ENCODE results near the gene RNF114. TPM values are rescaled to one million over a fixed set of nuclear protein-coding genes. Genes with fewer than 3 reads are reported as not detected.

The RNF114 gene
- total RNA-seq, 1 donor from 2014 or later, result 62.7 TPM

DNA sequence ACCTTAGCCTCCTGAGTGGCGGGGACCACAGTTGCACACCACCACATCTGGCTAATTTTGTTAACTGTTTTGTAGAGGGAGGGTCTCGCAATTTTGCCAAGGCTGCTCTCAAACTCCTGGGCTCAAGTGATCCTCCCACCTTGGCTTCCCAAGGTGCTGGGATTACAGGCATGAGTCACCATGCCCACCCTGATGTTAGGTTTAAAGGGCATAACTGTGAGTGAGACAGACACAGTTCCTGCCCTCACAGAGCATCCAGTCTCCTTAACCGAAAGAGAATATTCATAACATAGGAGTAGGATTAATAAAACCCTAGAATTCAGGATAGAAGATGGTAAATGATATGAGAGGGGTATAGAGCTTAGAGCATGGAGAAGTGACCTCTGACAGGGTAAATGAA lies 17.8 kb upstream of the RNF114 start:
- Histone ChIP-seq H3K4me1 (ENCODE audit: insufficient read depth, low read length) (peaks cover 26% of the 10 kb centered on the region), H3K27me3 (ENCODE audit: insufficient read depth, low read length) (no peaks in the 10 kb centered on the region), H3K9me3 (ENCODE audit: insufficient read depth, low read depth, low read length) (no peaks in the 10 kb centered on the region), H2AFZ (ENCODE audit: low read depth, low read length) (no peak overlapping the region), H3K27ac (ENCODE audit: low read depth, low read length) (no peak overlapping the region), H4K20me1 (ENCODE audit: insufficient read depth, low read length) (peaks cover 15% of the 10 kb centered on the region), H3K4me2 (ENCODE audit: low read length) (no peak overlapping the region), H3K9ac (ENCODE audit: low read length) (no peak overlapping the region), H3K4me3 (ENCODE audit: insufficient read depth, low read depth, low read length) (no peak overlapping the region), H3K79me2 (ENCODE audit: insufficient read depth, low read length) (peaks cover 21% of the 10 kb centered on the region), H3K36me3 (ENCODE audit: insufficient read depth, low read length) (no peaks in the 10 kb centered on the region)
- Mint-ChIP-seq H3K4me1 (ENCODE audit: low read depth, unreplicated experiment) (peaks cover 12% of the 10 kb centered on the region), H3K9me3 (ENCODE audit: unreplicated experiment) (peaks cover 3% of the 10 kb centered on the region), H3K4me3 (ENCODE audit: unreplicated experiment) (no peak overlapping the region), H3K27ac (ENCODE audit: unreplicated experiment) (no peak overlapping the region), H3K27me3 (ENCODE audit: low read depth, unreplicated experiment) (peaks cover under 1% of the 10 kb centered on the region), H3K36me3 (ENCODE audit: low read depth, unreplicated experiment) (no peaks in the 10 kb centered on the region)
- FAIRE-seq (no peak), DNase-seq (ENCODE audit: low read depth) (no peak)
- TF ChIP-seq, protein P1, sequence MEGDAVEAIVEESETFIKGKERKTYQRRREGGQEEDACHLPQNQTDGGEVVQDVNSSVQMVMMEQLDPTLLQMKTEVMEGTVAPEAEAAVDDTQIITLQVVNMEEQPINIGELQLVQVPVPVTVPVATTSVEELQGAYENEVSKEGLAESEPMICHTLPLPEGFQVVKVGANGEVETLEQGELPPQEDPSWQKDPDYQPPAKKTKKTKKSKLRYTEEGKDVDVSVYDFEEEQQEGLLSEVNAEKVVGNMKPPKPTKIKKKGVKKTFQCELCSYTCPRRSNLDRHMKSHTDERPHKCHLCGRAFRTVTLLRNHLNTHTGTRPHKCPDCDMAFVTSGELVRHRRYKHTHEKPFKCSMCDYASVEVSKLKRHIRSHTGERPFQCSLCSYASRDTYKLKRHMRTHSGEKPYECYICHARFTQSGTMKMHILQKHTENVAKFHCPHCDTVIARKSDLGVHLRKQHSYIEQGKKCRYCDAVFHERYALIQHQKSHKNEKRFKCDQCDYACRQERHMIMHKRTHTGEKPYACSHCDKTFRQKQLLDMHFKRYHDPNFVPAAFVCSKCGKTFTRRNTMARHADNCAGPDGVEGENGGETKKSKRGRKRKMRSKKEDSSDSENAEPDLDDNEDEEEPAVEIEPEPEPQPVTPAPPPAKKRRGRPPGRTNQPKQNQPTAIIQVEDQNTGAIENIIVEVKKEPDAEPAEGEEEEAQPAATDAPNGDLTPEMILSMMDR (IDR thresholded peaks at IDR 0.05; ENCODE audit: insufficient read depth, low read depth, low read length), result no peak
- TF ChIP-seq EZH2 (IDR thresholded peaks at IDR 0.05; ENCODE audit: insufficient read depth, low read length), result no peak

DNA sequence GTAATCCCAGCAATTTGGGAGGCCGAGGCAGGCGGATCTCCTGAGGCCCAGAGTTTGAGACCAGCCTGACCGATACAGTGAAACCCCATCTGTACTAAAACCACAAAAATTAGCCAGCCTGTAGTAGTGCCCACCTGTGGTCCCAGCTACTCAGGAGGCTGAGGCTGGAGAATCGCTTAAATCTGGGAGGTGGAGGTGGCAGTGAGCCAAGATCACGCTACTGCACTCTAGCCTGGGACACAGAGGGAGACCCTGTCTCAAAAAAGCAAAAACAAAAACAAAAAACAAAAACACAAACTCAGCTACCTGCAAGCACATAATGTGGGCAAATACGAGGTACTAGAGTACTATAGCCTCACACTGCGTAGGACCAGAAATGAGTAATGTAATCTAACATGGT lies 17.2 kb upstream of the RNF114 start:
- H3K27me3 ChIP-seq (ENCODE audit: insufficient read depth, low read length), result no peaks in the 10 kb centered on the region
- H3K4me3 Mint-ChIP-seq (ENCODE audit: unreplicated experiment), result no peak overlapping the region
- peaks cover 3% of the 10 kb centered on the region for H3K9me3 Mint-ChIP-seq (ENCODE audit: unreplicated experiment)
- no peaks in the 10 kb centered on the region for H3K36me3 ChIP-seq (ENCODE audit: insufficient read depth, low read length)
- H3K27ac Mint-ChIP-seq (ENCODE audit: unreplicated experiment), result no peak overlapping the region
- H3K4me1 Mint-ChIP-seq (ENCODE audit: low read depth, unreplicated experiment), result peaks cover 8% of the 10 kb centered on the region
- H3K9ac ChIP-seq (ENCODE audit: low read length), result no peak overlapping the region
- H3K4me3 ChIP-seq (ENCODE audit: insufficient read depth, low read depth, low read length), result no peak overlapping the region
- peaks cover 20% of the 10 kb centered on the region for H3K4me1 ChIP-seq (ENCODE audit: insufficient read depth, low read length)
- peaks cover 9% of the 10 kb centered on the region for H4K20me1 ChIP-seq (ENCODE audit: insufficient read depth, low read length)
- no peaks in the 10 kb centered on the region for H3K36me3 Mint-ChIP-seq (ENCODE audit: low read depth, unreplicated experiment)
- no peak overlapping the region for H3K27ac ChIP-seq (ENCODE audit: low read depth, low read length)
- DNase-seq (ENCODE audit: low read depth), result no peak
- no peak for TF ChIP-seq EZH2 (IDR thresholded peaks at IDR 0.05; ENCODE audit: insufficient read depth, low read length)
- TF ChIP-seq, protein P1 (IDR thresholded peaks at IDR 0.05; ENCODE audit: insufficient read depth, low read depth, low read length), result no peak
- H3K79me2 ChIP-seq (ENCODE audit: insufficient read depth, low read length), result peaks cover 15% of the 10 kb centered on the region
- no peaks in the 10 kb centered on the region for H3K9me3 ChIP-seq (ENCODE audit: insufficient read depth, low read depth, low read length)
- H2AFZ ChIP-seq (ENCODE audit: low read depth, low read length), result no peak overlapping the region
- FAIRE-seq, result no peak
- no peak overlapping the region for H3K4me2 ChIP-seq (ENCODE audit: low read length)
- H3K27me3 Mint-ChIP-seq (ENCODE audit: low read depth, unreplicated experiment), result peaks cover 4% of the 10 kb centered on the region

DNA sequence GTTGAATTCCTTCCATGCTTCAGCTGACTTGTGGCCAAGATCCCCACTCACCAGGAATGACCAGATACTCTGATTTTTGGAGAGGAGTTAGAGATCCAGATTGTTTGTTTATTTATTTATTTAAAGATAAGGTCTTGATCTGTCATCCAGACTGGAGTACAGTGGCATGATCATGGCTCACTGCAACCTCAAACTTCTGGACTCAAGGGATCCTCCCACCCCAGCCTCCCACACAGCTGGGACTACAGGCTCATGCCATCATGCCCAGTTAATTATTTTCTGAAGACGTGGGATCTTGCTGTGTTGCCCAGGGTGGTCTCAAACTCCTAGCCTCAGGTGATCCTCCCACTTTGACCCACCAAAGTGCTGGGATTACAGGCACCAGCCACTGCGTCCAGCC lies 16.7 kb upstream of the RNF114 start:
- Histone ChIP-seq H2AFZ (ENCODE audit: low read depth, low read length) (no peak overlapping the region), H3K4me2 (ENCODE audit: low read length) (no peak overlapping the region), H3K79me2 (ENCODE audit: insufficient read depth, low read length) (peaks cover 11% of the 10 kb centered on the region), H3K27me3 (ENCODE audit: insufficient read depth, low read length) (no peaks in the 10 kb centered on the region), H3K36me3 (ENCODE audit: insufficient read depth, low read length) (no peaks in the 10 kb centered on the region), H3K9me3 (ENCODE audit: insufficient read depth, low read depth, low read length) (no peaks in the 10 kb centered on the region), H3K4me3 (ENCODE audit: insufficient read depth, low read depth, low read length) (no peak overlapping the region), H3K27ac (ENCODE audit: low read depth, low read length) (no peak overlapping the region), H3K9ac (ENCODE audit: low read length) (no peak overlapping the region), H4K20me1 (ENCODE audit: insufficient read depth, low read length) (peaks cover 5% of the 10 kb centered on the region), H3K4me1 (ENCODE audit: insufficient read depth, low read length) (peaks cover 15% of the 10 kb centered on the region)
- no peak for DNase-seq (ENCODE audit: low read depth)
- TF ChIP-seq EZH2 (IDR thresholded peaks at IDR 0.05; ENCODE audit: insufficient read depth, low read length), result no peak
- TF ChIP-seq, protein P1 (IDR thresholded peaks at IDR 0.05; ENCODE audit: insufficient read depth, low read depth, low read length), result no peak
- Mint-ChIP-seq H3K36me3 (ENCODE audit: low read depth, unreplicated experiment) (no peaks in the 10 kb centered on the region), H3K4me1 (ENCODE audit: low read depth, unreplicated experiment) (peaks cover 4% of the 10 kb centered on the region), H3K4me3 (ENCODE audit: unreplicated experiment) (no peak overlapping the region), H3K9me3 (ENCODE audit: unreplicated experiment) (peaks cover 3% of the 10 kb centered on the region), H3K27ac (ENCODE audit: unreplicated experiment) (no peak overlapping the region), H3K27me3 (ENCODE audit: low read depth, unreplicated experiment) (peaks cover 4% of the 10 kb centered on the region)
- FAIRE-seq, result no peak
